Medulla oblongata (tissue), 1 donor: ENCODE results near the gene NUDT14.

Experiments
- DNase-seq: peaks from one replicate; pipeline ENCODE4 v3.0.0-alpha.2; 2015; ENCODE audit errors: extremely low spot score

Gene NUDT14

DNA sequence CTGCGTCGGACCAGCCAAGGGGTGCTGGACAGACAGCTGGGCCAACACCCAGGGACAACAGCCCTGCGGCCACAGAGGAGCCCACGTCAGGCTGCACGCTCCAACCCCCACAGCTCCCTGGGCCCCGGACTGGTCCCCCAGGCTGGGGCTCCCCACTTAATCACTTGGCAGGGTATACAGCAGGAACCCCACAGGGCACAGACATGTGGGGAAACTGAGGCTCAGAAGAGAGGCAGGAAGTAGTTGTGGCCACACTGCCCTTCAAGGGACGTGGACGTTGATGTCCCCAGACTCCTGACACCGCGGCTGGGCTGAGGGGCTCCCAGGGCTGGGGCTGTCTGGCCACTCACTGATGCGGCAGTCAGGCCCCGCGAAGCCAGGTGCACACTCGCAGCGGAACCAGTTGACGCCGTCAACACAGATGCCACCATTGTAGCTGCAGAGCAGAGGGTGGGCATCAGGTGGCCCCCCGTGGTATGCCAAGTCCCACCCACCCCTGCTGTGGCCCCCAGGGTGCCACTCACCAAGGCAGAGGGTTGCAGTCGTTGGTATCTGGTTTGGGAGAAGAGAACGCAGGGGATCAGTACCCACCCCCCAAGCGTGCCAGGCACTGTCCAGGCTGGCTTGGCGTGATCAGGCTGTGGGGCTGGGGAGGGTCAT is 34.0 kb downstream of the NUDT14 start:
- DNase-seq, result no peak

DNA sequence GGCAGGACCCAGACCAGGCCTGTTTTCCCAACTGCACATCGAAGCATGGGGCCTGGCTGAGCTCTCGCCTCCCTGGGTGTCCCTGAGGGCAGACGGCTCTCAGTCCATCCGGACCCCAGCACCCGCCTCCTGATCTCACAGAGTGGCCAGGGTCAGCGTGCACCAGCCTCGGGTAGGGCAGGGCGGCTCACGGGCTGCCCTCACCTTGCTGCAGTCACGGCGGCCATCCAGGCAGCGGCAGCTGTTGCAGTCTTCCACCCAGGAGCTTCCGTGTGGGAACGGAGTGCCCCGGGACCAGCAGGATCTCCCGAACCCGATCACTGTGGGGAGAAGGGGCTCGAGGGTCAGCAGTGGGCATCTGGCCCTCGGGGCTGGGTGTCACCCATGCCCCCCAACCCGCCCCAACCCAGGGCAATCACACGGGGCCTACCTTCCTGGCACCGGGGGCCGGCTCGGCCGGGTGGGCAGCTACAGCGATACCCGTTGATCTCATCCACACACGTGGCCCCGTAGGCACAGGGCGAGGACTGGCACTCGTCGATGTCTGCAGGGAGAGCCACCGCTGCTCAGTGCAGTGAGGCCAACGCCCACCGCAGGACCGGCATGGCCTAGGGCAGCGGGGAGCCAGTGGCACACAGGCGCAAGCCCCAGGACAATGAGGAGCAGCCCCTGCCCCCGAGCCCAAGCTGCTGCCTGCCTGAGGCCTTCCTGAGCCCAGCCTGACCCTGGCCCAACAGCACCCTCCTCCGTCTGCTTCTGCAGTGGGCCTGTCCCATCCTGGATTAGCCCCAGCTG is 34.7 kb downstream of the NUDT14 start:
- DNase-seq, result no peak

DNA sequence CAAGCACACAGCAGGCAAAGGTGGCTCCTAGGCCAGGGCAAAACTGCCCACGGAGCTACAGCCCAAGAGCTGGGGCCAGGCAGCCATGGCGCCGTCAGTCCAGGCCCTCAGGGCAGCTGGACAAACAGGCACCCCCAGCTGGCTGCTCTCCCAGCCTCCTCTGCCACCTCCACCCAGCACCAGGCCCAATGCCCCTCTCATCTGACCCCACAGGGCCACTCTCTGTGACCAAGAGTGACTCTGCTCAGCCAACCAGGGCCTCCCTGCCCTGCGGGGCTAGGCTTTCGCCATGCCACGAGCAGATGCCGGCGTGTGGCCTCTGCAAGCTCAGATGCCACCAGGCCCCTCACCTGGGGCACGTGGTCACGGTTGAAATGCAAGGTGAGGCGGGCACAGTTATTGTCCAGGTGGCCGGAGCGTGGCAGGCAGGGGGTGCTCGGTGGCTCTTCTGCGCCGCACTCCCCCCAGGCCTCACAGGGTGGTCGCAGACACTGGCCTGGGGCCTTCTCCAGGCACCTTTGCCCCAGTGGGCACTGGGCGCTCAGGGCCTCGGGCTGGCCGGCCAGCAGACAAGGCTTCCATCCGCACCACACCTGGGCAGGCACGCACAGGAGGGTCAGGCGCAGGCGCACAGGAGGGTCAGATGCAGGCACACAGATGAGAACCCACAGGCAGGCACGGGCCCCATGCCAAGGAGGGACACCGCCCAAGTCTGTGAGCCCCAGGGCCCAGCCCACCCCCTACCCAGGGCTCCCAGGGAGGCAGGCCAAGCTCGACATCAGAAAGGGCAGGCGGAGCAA is 35.5 kb downstream of the NUDT14 start:
- DNase-seq, result no peak

DNA sequence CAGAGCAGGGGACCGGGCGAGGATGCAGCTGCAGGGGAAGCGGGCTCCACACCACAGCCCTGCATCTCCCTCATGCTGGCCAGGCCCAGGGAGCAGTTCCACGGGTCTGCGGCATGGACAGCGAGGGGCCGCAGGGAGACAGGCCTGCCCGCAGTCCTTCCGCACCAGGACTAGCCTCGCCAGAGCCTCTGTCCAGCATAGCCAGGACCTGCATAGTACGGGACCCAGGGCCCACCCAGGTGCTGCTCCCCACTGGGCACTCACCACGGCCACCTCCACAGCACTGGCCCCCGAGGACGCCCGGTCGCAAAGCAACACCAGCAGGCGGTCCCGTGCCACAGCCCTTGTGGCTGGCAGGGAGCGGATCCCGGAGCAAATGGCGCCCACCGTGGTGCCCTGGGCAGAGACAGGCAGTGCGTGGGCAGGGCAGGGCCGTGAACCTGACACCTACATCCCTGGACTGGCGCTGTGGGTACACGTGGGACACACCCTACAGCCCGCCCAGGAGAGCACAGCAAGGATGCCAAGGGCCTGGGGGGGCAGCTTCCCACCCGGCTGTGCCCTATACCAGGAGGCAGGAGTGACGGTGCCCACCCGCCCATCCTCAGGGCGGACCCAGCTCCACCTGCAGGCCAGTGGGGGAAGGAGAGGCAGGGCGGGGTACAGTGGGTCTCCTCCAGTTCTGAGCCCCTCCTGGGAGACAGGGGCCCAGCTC is 36.3 kb downstream of the NUDT14 start:
- no peak for DNase-seq

DNA sequence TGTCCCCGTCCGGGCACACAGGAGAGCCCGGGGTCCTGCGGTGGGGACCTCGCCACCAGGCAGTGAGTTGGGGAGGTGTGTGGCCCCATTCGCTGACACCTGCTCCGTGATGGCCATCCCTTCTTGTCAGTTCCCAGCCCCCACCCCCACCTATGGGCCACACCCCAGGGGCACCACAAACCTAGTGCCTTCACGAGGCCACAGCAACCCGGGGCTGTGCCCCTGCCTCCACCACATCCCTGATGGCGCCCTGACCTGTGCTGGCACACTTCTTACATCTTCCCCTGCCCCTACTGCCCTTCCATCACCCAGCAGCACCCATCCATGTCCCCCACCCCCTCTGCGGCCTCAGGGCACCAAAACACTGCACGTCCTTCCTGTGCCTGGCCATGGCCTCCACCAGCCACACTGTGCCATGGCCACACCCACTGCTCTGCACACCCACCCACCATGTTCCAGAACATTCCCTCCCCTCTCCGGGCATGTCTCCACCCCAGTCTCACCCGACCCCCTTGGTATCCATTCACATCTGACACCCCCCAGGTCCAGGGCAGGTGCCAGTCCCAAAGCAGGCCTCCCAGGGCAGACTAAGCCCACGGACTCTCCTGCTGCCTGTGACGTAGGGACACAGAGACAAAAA is 37.0 kb downstream of the NUDT14 start:
- no peak for DNase-seq

DNA sequence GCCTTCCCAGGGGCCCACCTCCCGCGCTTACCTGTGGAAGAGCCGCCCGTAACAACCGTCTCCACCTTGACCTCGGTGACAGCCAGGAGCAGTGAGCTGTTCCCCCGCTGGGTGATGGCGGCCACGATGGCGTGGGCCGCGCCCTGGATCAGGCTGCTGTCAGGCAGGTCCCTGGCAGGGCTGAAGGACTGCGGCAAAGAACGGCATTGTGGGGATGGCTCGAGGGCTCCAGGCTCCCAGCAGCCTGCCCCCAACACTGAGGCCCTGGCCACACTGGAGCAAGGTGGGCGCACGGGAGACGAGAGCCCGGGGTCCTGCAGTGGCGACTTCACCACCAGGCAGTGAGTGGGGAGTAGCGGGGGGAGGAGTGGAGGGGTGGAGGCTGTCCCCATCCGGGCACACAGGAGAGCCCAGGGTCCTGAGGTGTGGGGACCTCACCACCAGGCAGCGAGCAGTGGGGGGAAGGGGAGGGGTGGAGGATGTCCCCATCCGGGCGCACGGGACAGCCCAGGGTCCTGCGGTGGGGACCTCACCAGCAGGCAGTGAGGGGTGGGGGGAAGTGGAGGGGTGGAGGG is 37.6 kb downstream of the NUDT14 start:
- no peak for DNase-seq

DNA sequence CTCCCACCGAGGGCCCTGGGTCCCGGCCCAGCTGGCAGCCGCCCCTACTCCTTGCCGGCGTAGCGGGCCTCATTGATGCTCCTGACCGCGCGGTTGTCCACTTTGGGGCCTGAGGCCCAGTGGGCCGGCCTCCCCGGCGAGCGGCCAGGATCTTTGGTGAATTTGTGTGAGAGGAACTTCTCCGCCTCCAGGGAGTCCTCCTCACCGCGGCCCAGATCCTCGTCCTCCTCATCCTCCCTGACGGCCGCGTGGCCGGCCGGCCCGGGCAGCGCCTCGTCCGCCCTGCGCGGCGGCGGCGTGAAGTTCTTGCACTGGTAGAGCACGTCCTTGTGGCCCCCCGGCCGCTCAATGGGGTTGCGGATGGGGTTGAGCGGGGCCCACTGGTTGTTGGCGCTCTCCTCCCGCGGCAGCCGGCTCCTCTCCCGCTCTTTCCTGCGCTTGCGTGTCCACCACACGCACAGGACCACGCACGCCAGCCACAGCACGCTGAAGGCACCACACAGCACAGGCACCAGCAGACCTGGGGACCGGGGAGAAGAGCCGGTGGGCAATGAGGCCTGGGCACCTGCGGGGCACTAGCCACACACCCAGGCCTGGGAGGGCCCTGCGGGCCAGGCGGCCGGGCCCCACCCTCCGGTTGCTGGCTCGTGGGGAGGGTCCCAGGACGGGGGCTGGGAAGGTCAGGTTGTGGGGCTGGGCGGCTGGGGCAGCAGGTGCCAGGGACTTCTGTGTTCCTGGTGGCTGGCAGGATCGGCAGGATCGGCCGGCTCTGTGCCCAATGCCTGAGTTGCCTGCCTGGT is 38.3 kb downstream of the NUDT14 start:
- no peak for DNase-seq

DNA sequence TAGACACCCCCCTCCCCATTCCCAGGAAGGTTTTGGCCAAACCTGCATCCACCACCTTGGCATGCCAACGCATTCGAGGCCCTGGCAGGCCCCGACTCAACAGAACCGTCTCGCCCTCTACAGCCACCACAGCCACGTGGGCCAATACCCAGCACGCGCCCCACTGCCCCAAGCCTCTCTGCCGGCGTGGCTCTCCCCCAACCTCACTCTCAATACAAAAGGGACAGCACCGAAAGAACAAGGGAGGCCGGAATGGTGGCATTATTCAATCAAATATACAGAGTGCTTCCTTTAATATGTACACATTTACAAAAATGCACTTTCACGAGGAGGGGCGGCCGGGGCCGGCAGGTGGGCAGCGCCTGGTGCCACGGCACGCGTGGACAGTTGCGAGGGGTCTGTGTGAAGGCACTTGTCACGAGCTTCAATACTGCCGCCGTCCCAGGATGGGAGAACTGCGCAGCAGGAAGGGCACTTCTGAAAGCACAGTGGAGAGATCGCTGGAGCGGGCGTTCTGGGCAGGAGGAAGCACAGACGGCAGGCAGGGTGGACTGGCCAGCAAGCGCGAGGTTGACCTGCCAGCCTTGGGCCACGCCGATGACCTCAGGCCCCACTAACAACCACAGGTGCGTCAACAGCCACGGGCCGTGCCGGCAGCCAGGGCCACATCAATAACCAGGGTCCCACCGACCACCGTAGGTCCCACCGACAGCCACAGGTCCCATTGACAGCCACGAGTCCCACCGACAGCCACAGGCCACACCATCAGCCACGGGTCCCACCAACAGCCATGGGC is 39.4 kb downstream of the NUDT14 start:
- DNase-seq, result no peak

DNA sequence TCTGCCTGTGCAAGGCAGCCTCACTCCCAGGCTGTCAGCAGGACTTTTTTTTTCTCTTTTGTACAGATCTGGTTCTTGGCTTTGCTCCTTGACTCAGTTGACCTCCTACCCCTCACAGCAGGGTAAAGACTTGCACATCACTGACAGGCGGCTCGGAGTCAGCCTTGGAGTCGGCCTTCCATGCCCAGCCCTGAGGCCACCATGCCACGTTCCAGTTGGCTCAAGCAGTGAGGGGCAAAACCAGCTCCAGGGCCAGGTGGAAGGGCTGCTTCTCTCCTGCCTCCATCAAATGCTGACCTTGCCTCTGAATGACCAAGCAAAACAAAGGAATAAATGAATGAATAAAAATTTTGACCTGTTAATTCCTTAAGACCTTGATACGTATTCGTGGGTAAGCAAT is 40.1 kb downstream of the NUDT14 start:
- no peak for DNase-seq

DNA sequence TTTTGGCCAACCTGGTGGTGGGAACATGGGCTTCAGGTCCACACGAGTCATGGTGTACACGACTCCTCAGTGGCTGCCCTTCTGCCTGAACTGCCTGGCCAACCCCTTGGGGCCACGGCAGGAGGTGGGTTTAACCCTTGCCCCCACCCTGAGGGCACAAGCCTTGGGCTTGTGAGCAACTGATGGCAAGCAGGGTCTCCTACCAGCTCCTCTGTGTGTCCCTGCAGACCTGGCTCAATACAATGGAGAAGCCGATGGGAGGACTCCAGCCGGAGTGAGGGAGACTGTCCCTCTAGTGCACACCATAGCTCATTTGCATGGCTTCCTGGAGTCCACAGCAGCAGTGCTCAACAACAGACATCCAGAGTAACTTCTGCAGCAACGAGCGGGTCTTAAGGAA is 40.5 kb downstream of the NUDT14 start:
- DNase-seq, result no peak

DNA sequence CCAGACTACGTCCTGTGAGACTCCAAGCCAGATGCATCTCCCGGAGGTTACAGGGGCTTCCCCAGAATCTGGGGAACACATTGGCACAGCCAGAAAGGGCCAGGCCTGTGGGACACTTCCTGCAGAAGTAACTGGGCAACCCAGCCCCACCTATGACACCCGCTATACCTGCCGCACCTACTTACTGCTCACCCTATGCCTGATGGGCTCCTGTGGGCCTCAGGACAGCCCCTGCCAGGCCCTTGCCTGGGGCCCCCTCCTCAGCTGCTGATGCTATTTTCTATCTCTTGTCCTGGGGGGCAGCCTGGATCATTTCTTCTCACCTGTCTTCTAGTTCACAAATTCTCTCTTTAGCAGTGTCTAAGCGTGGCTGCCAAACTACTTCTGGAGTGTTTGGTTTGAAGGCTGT is 41.3 kb downstream of the NUDT14 start:
- no peak for DNase-seq

DNA sequence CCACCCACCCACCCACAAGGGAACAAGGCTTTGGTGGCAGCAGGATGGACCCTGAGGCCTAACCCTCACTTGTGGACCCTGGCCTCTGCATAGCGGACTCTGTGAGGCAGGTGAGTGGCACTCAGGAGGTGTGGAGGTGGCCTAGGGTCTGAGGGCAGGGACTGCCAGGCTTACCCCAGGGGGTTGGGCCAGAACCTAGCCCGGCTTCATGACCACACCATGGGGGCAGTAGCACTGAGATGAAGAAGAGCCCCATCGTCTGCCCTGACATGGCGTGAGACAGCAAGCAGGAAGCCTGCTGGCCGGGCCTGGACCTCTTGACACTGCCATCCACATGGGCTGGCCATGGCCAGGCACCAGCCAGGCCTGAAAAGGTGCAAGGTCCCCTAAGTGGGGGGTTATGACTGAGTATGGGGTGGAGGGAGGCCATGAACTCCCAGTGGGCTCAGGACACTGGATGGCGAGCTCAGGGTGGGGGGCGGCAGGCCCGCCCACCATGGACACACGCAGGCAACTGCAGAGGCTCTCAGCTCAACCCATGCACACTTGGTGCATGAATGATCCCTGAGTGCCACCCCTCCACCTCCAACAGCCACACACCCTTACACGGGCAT is 41.8 kb downstream of the NUDT14 start:
- no peak for DNase-seq

DNA sequence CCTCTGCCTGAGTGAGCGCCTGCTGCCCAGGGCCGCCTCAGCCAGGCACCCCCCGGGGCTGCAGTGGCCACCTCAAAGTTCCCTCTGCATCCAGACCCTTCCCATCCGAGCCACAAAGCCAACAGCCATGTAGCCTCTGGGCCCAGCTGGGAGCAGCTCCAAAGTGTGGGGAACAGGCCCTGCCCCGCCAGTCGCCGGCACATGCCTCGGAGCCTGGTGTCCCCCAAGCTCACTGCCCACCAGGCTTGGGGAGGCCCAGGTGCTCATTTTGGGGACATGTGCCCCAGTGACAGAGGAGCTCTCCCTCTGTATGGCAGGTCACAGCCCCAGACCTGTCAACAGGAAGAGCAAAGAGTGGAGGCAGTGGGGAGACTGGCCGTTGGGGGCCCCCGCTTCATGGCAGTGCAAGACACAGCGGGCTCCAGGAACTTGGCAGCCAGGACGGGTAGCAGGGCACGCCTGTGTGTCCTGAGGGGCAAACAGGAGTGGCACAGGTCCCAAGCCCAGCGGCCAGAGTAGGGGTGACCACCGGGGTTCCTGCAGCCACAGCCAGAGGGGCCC is 42.5 kb downstream of the NUDT14 start:
- no peak for DNase-seq

DNA sequence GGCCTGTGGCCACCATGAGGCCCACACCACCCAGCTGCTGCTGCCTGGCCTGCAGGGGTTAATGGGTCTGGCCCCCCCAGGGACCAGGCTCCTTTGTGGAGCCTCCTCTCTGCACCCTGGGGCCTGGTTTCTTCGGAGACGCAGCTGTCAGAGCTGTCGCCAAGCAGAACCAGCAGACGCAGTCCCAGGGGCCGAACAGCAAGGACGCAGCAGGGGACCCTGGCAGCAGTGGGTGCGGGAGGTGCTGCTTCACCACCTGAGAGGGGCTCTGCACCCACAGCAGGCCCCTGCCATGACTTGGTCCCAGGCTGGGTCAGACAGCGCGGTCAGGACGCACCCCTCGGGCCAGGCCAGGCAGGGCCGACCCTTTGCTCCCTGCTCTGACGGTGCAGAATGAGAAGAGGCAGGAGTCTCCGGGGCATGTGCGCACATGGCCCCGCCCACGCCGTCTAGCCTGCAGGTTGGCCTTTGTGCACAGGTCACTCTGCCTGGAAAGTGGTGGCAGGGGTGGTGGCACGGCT is 43.0 kb downstream of the NUDT14 start:
- no peak for DNase-seq

DNA sequence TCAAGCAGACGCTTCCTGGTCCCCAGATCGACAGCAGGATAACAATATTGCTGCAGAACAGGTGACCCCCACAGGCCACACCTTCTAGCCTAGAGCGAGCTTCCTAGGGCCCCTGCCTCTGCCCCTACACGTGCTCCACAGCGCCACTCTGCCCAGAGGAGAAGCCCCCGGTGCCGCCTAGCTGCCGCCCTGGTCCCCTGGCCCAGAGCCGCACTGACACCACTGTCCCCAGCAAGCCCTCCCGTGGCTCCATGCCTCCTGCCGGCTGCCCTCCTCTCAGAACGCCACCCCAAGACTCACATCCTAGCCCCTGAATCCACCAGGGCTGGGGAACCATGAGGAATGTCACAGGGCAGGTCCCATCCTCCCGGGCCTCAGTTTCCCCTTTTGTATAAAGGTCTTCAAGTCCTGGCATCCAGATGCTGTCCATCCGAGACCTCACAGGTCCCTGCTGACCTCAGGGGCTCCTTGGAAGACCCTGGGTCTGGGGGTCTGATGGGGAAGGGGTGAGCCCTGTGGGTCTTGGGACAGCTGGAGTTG is 43.6 kb downstream of the NUDT14 start:
- DNase-seq, result no peak

DNA sequence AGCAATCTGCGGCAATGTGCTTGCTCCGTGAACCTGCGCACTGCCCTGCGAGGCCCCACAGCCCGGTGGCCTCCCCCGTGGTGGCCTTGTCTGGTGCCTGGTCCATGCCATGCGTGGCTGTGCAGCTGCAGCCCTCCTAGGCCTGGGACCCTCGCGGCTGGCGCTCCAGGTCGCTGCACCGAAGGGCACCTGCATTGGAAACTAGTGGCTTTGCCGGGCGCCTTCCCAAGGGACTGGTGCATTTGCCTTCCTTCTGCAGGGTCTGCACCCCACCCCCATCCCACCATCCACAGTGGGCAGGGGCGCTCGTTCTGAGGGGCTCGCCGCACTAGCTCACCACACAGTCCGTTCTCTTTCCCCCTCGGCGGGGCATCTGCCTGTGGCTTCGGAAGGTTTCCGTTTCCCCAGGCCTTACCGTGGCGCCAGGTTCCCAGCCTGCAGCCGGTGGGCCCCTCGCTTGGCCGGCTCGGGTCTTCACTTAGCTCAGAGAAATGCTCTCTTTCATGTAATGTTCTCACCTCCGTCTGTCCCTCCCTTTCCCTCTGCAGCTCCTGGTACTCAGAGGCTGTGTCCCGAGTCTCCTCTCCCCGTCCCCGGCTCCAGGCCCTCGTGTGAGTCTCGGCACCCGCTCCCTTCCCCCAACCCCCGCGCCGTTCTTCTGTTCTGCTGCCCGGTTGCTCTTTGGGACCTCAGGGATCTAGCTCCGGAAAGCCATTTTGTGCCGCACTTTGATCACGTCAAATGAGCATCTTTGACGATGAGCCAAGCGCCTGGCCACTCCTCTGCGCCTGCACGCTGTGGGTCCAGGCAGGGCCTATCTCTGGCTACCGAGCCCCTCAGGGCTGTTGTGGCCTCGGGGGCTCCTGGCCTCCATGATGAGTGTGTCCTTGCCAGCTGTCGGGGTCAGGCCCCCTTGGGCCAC is 44.5 kb downstream of the NUDT14 start:
- DNase-seq, result no peak
